H9 (cell line): ENCODE measurements around the gene CCDC89. TPM values are rescaled to one million over a fixed set of nuclear protein-coding genes. Genes with fewer than 3 reads are reported as not detected.

Experiments
- DNase-seq: peaks from one replicate; pipeline ENCODE4 v3.0.0-alpha.2; 2017
- H2AFZ ChIP-seq: one replicate; pipeline ENCODE4 v1.6.1; 2013; ENCODE audit warnings: mild to moderate bottlenecking, low read length, control low read depth, moderate library complexity
- H2AK5ac ChIP-seq: 2 replicates; pipeline ENCODE4 v1.6.1; 2013; ENCODE audit warnings: low read length, control low read depth, mixed read lengths; ENCODE audit not compliant: insufficient read length
- H2BK120ac ChIP-seq: one replicate; pipeline ENCODE4 v1.6.1; 2013; ENCODE audit warnings: low read depth, mild to moderate bottlenecking, low read length, control low read depth, inconsistent platforms; ENCODE audit not compliant: poor library complexity, severe bottlenecking
- H2BK12ac ChIP-seq: 2 replicates; pipeline ENCODE4 v1.6.1; 2013; ENCODE audit warnings: low read length, control low read depth, mixed read lengths, low read depth; ENCODE audit not compliant: insufficient read length
- H2BK15ac ChIP-seq: 2 replicates; pipeline ENCODE4 v1.6.1; 2013; ENCODE audit warnings: low read depth, low read length, control low read depth
- H2BK20ac ChIP-seq: one replicate; pipeline ENCODE4 v1.6.1; 2013; ENCODE audit warnings: low read depth, mild to moderate bottlenecking, low read length, control low read depth, inconsistent platforms; ENCODE audit not compliant: poor library complexity, severe bottlenecking
- H2BK5ac ChIP-seq: 2 replicates; pipeline ENCODE4 v1.6.1; 2013; ENCODE audit warnings: low read length, control low read depth, mixed read lengths; ENCODE audit not compliant: insufficient read length
- H3K14ac ChIP-seq: 2 replicates; pipeline ENCODE4 v1.6.1; 2013; ENCODE audit warnings: low read length, control low read depth; ENCODE audit not compliant: insufficient read depth
- H3K18ac ChIP-seq: 2 replicates; pipeline ENCODE4 v1.6.1; 2013; ENCODE audit warnings: low read depth, mild to moderate bottlenecking, mixed read lengths, low read length, control low read depth; ENCODE audit not compliant: insufficient read length
- H3K23ac ChIP-seq: 2 replicates; pipeline ENCODE4 v1.6.1; 2013; ENCODE audit warnings: low read length, control low read depth, mixed read lengths, low read depth; ENCODE audit not compliant: insufficient read length
- H3K23me2 ChIP-seq: 2 replicates; pipeline ENCODE4 v1.6.1; 2013; ENCODE audit warnings: low read depth, mild to moderate bottlenecking, mixed read lengths, low read length, control low read depth; ENCODE audit not compliant: insufficient read length, poor library complexity, severe bottlenecking
- H3K27ac ChIP-seq: 2 replicates; pipeline ENCODE4 v1.5.1; 2013; ENCODE audit warnings: low read length, control low read depth, mixed read lengths, low read depth; ENCODE audit not compliant: insufficient read length
- H3K27me3 ChIP-seq: 2 replicates; pipeline ENCODE4 v1.6.1; 2013; ENCODE audit warnings: low read length, control low read depth, inconsistent platforms; ENCODE audit not compliant: insufficient read depth
- H3K4ac ChIP-seq: 2 replicates; pipeline ENCODE4 v1.6.1; 2013; ENCODE audit warnings: low read depth, mild to moderate bottlenecking, control low read depth, inconsistent platforms, low read length, moderate library complexity
- H3K4me1 ChIP-seq: 2 replicates; pipeline ENCODE4 v1.6.1; 2013; ENCODE audit warnings: low read length, control low read depth, inconsistent platforms; ENCODE audit not compliant: insufficient read depth
- H3K4me2 ChIP-seq: 2 replicates; pipeline ENCODE4 v1.6.1; 2013; ENCODE audit warnings: low read length, control low read depth, mixed read lengths; ENCODE audit not compliant: insufficient read length, insufficient read depth
- H3K56ac ChIP-seq: 2 replicates; pipeline ENCODE4 v1.6.1; 2013; ENCODE audit warnings: low read depth, mild to moderate bottlenecking, mixed read lengths, low read length, control low read depth; ENCODE audit not compliant: insufficient read length
- H3K79me1 ChIP-seq: 2 replicates; pipeline ENCODE4 v1.6.1; 2013; ENCODE audit warnings: low read depth, mild to moderate bottlenecking, moderate library complexity, low read length, control low read depth, inconsistent platforms; ENCODE audit not compliant: insufficient read depth, poor library complexity, severe bottlenecking
- H3K79me2 ChIP-seq: 2 replicates; pipeline ENCODE4 v1.6.1; 2013; ENCODE audit warnings: low read length, control low read depth, inconsistent platforms; ENCODE audit not compliant: insufficient read depth
- H3K9ac ChIP-seq: 2 replicates; pipeline ENCODE4 v1.6.1; 2013; ENCODE audit warnings: low read length, control low read depth, mixed read lengths; ENCODE audit not compliant: insufficient read length; ENCODE audit errors: extremely low read depth
- H3K9me3 ChIP-seq: one replicate; pipeline ENCODE4 v1.6.1; 2013; ENCODE audit warnings: low read depth, low read length, inconsistent platforms; ENCODE audit not compliant: control insufficient read depth
- H3T11ph ChIP-seq: one replicate; pipeline ENCODE4 v1.6.1; 2013; ENCODE audit warnings: mild to moderate bottlenecking, low read length, control low read depth, inconsistent platforms
- H4K20me1 ChIP-seq: one replicate; pipeline ENCODE4 v1.6.1; 2013; ENCODE audit not compliant: control insufficient read depth, insufficient read length, insufficient read depth
- H4K5ac ChIP-seq: 2 replicates; pipeline ENCODE4 v1.6.1; 2013; ENCODE audit warnings: low read depth, mild to moderate bottlenecking, mixed read lengths, low read length, control low read depth; ENCODE audit not compliant: insufficient read length
- H4K8ac ChIP-seq: replicated peaks from 2 replicates; pipeline ENCODE4 v1.6.1; 2013; ENCODE audit warnings: low read length, control low read depth, mixed read lengths, low read depth; ENCODE audit not compliant: insufficient read length
- H4K91ac ChIP-seq: 2 replicates; pipeline ENCODE4 v1.6.1; 2013; ENCODE audit warnings: low read depth, mild to moderate bottlenecking, moderate library complexity, mixed read lengths, low read length, control low read depth; ENCODE audit not compliant: insufficient read length
- H3K27ac Mint-ChIP-seq, 3 experiments: 2 replicates in 2 of 3; 3 replicates in 1 of 3; pipeline ENCODE4 v1.8.0; 2020 to 2021; ENCODE audit warnings: mixed read lengths in 3 of 3, mild to moderate bottlenecking in 1 of 3, moderate library complexity in 1 of 3
- H3K27me3 Mint-ChIP-seq: 2 replicates; pipeline ENCODE4 v1.8.0; 2021; ENCODE audit warnings: low read depth, mild to moderate bottlenecking, moderate library complexity, mixed read lengths
- H3K36me3 Mint-ChIP-seq, 3 experiments: 2 replicates in 2 of 3; 3 replicates in 1 of 3; pipeline ENCODE4 v1.8.0; 2020 to 2021; ENCODE audit warnings: low read depth in 3 of 3, mixed read lengths in 3 of 3; ENCODE audit not compliant: insufficient read depth in 1 of 3
- H3K4me1 Mint-ChIP-seq, 2 experiments: 2 replicates each; pipeline ENCODE4 v1.8.0; 2020; ENCODE audit warnings: mixed read lengths in 2 of 2
- H3K4me3 Mint-ChIP-seq, 2 experiments: 2 replicates in 1 of 2; 3 replicates in 1 of 2; pipeline ENCODE4 v1.8.0; 2020 to 2021; ENCODE audit warnings: mild to moderate bottlenecking in 2 of 2, mixed read lengths in 2 of 2, moderate library complexity in 1 of 2
- H3K9me3 Mint-ChIP-seq, 2 experiments: 2 replicates in 1 of 2; 3 replicates in 1 of 2; pipeline ENCODE4 v1.8.0; 2020; ENCODE audit warnings: mild to moderate bottlenecking in 2 of 2, mixed read lengths in 2 of 2, moderate library complexity in 1 of 2
- WGBS: extraction: QIAGEN DNeasy Blood & Tissue Kit; methylation state at CpG from one replicate; pipeline ENCODE4 v1.1.7; 2013; ENCODE audit warnings: missing lambda C conversion rate, low lambda C conversion rate, mixed read lengths; ENCODE audit not compliant: insufficient read length; ENCODE audit errors: extremely low coverage; 5-methylcytosine and 5-hydroxymethylcytosine counted together
- total RNA-seq: library from RNA; stranded (reverse); gene quantifications from 2 replicates; pipeline ENCODE4 v1.2.1, GENCODE V29; 2021
- TF ChIP-seq, protein P1 (sequence below): fragments of 200-600 bp; sonication (generic); conservative IDR thresholded peaks from 3 replicates; pipeline ENCODE4 v1.8.0; 2021; ENCODE audit warnings: antibody characterized with exemption, mild to moderate bottlenecking

CCDC89 gene
- total RNA-seq, 1 experiment from 2014 or later = not detected

DNA sequence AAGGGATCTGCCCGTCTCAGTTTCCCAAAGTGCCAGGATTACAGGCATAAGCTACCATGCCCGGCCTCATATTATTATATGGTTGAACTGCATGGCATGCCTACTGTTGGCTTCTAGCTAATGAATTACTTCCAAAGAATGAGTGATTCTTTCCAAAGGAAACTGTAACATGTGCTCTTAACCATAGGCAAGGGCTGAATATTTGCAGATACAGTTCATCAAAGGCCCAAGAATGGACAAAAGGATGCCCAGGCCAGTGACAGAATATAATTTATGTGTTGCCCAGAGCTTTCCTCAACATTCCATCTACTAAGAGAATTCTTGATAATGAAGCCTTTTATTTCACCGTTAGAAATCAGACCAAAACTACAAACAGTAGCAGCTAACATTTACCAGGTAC lies 27.0 kb upstream of the CCDC89 start:
- no peak overlapping the region for H4K5ac ChIP-seq
- no peak overlapping the region for H3K27ac Mint-ChIP-seq
- H2AK5ac ChIP-seq = no peak overlapping the region
- no peaks in the 10 kb centered on the region for H3K79me1 ChIP-seq
- H3K36me3 Mint-ChIP-seq = no peaks in the 10 kb centered on the region; a peak in 1 of 7 replicates
- H2AFZ ChIP-seq = no peak overlapping the region
- TF ChIP-seq, protein P1, sequence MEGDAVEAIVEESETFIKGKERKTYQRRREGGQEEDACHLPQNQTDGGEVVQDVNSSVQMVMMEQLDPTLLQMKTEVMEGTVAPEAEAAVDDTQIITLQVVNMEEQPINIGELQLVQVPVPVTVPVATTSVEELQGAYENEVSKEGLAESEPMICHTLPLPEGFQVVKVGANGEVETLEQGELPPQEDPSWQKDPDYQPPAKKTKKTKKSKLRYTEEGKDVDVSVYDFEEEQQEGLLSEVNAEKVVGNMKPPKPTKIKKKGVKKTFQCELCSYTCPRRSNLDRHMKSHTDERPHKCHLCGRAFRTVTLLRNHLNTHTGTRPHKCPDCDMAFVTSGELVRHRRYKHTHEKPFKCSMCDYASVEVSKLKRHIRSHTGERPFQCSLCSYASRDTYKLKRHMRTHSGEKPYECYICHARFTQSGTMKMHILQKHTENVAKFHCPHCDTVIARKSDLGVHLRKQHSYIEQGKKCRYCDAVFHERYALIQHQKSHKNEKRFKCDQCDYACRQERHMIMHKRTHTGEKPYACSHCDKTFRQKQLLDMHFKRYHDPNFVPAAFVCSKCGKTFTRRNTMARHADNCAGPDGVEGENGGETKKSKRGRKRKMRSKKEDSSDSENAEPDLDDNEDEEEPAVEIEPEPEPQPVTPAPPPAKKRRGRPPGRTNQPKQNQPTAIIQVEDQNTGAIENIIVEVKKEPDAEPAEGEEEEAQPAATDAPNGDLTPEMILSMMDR = no peak
- H2BK12ac ChIP-seq = no peak overlapping the region
- no peak overlapping the region for H4K91ac ChIP-seq
- H3K4ac ChIP-seq = no peak overlapping the region
- H2BK120ac ChIP-seq = no peak overlapping the region
- no peaks in the 10 kb centered on the region for H4K20me1 ChIP-seq
- H3K79me2 ChIP-seq = no peaks in the 10 kb centered on the region
- H3K9ac ChIP-seq = no peak overlapping the region
- H3K27me3 Mint-ChIP-seq = no peaks in the 10 kb centered on the region
- no peaks in the 10 kb centered on the region for H3K23me2 ChIP-seq
- no peak overlapping the region for H3T11ph ChIP-seq
- H3K18ac ChIP-seq = no peak overlapping the region
- no peak for DNase-seq
- no peak overlapping the region for H2BK15ac ChIP-seq
- no peaks in the 10 kb centered on the region for H3K27me3 ChIP-seq
- no peak overlapping the region for H4K8ac ChIP-seq
- H2BK5ac ChIP-seq = no peak overlapping the region
- H3K27ac ChIP-seq = no peak overlapping the region
- no peak overlapping the region for H3K23ac ChIP-seq
- H3K4me1 Mint-ChIP-seq = peaks cover 7 to 19% of the 10 kb centered on the region in 2 experiments
- H3K9me3 ChIP-seq = no peaks in the 10 kb centered on the region
- no peak overlapping the region for H3K4me2 ChIP-seq
- no peak overlapping the region for H3K4me3 Mint-ChIP-seq
- no CpG with 5 or more reads among the region's 3 CpGs for WGBS
- no peak overlapping the region for H3K14ac ChIP-seq
- no peak overlapping the region for H2BK20ac ChIP-seq
- H3K56ac ChIP-seq = no peak overlapping the region
- 0 out of 5 replicates have a peak, but pooled peaks cover 0 to 4% of the 10 kb centered on the region in 2 experiments for H3K9me3 Mint-ChIP-seq
- H3K4me1 ChIP-seq = no peaks in the 10 kb centered on the region; the same call in 1 of the 2 replicates
